Tibial nerve (tissue), 4 donors: Measurements from ENCODE around the gene GABPB2. TPM values are rescaled to one million over a fixed set of nuclear protein-coding genes. Genes with fewer than 3 reads are reported as not detected.

Experiments used
- DNase-seq, 2 donors: peaks; one replicate each; pipeline ENCODE4 v3.0.0-alpha.2; 2019; ENCODE audit warnings: low spot score in 2 of 2
- H3K27ac ChIP-seq, 4 donors: fragments of 200-600 bp; sonication (generic) in 3 of 4; one replicate each; pipeline ENCODE4 v1.5.1; 2017 to 2019; ENCODE audit warnings: mild to moderate bottlenecking in 1 of 4
- H3K27me3 ChIP-seq, 2 donors: fragments of 200-600 bp; sonication (generic) in 1 of 2; one replicate each; pipeline versions ENCODE4 v1.5.1 to v1.6.0; 2017 to 2019
- H3K36me3 ChIP-seq, 3 donors: fragments of 200-600 bp; sonication (generic); one replicate each; pipeline ENCODE4 v1.5.1; 2018 to 2019
- H3K4me1 ChIP-seq, 4 donors: fragments of 200-600 bp; sonication (generic) in 3 of 4; one replicate each; pipeline ENCODE4 v1.5.1; 2017 to 2019
- H3K4me3 ChIP-seq, 4 donors: fragments of 200-600 bp; sonication (generic) in 3 of 4; one replicate each; pipeline ENCODE4 v1.5.1; 2017 to 2019; ENCODE audit warnings: mild to moderate bottlenecking in 1 of 4, moderate library complexity in 1 of 4
- H3K9me3 ChIP-seq, 4 donors: fragments of 200-600 bp; sonication (generic) in 3 of 4; one replicate each; pipeline ENCODE4 v1.5.1; 2017 to 2019
- EP300 ChIP-seq, 2 donors: sonication (generic); formaldehyde crosslinking; IDR thresholded peaks; one replicate each; pipeline ENCODE4 v1.6.1; 2017; ENCODE audit warnings: antibody characterized with exemption in 2 of 2, mild to moderate bottlenecking in 1 of 2
- POLR2A ChIP-seq, 2 donors: fragments of 450-650 bp; IDR thresholded peaks; one replicate each; pipeline ENCODE4 v1.6.1; 2017; ENCODE audit warnings: antibody characterized with exemption in 2 of 2, mild to moderate bottlenecking in 2 of 2, moderate library complexity in 2 of 2
- WGBS, 2 donors: methylation state at CpG; one replicate each; pipeline ENCODE4 v1.1.5; 2018; 5-methylcytosine and 5-hydroxymethylcytosine counted together
- total RNA-seq, 4 donors: library from RNA; depleted of rRNA; stranded (reverse); fragments of >200 nt; gene quantifications; one replicate each; pipeline ENCODE4 v1.1.0, GENCODE V29; 2016
- TF ChIP-seq, protein P1 (sequence below), 5 experiments: fragments of 200-600 bp in 3 of 5; fragments of 450-650 bp in 2 of 5; sonication (generic) in 3 of 5; IDR thresholded peaks; one replicate each; pipeline ENCODE4 v1.5.1; 2016 to 2019; ENCODE audit warnings: antibody characterized with exemption in 5 of 5, mild to moderate bottlenecking in 3 of 5, moderate library complexity in 2 of 5

Gene GABPB2
- 10 to 100 TPM; 17.4 to 43.1 (median 22.3) TPM for total RNA-seq

DNA sequence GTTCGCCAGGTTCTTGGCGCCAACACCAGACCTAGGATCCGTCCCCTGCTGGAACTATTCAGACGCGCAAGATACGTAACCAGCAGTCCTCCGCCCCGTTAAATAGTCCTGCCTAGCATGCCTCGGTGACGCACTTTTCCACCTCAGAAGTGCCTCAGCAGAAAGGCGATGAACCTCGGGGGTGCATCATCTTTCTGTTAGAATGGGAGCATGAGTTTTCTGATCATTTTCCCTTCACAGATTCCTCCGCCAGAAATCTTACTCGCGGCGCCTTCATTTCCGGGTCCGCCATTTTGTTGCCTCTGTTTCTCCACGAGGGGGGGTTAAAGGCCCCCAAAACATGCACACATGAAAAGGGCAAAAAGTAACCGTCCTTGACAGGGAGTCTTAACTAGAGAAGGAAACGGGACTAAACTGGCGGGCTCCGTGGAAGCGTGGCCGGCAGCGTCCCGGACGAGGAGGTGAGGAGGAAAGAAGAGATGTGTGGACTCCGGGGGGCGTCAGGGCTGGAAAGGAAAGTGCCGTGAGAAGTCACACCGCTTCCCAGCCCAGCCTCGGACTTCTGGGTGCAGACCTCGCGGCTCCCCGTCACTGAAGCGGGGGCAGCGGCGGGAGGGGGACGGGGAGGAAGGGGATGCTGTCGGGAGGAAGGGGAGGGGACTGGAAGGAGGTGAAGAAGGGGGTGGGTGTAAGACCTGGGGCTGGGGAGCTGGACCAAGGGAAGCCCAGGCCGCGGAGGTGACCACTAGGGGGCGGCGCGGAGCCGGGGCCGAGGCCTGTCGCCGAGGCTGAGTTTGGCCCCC, at the start of gene GABPB2:
TSS of gene GABPB2 (plus strand) at position 288 of the 803 bp plus-strand sequence. CDS start 17,429 bp downstream, outside the sequence.
- Histone ChIP-seq H3K27me3 (no peaks in the 10 kb centered on the region), H3K4me3 (peak within 1 kb of the TSS; percentile 63 to 99 (median 79)), H3K36me3 (peaks cover 0 to 19% (median 0%) of the 10 kb centered on the region in 3 donors), H3K27ac (peak within 1 kb of the TSS; percentile 99), H3K4me1 (peaks cover 0 to 17% (median 7%) of the 10 kb centered on the region in 4 donors), H3K9me3 (no peaks in the 10 kb centered on the region)
- 0 to 1% methylated on average over 50 of the region's 50 CpGs for WGBS, 2 donors
- TF ChIP-seq, protein P1, sequence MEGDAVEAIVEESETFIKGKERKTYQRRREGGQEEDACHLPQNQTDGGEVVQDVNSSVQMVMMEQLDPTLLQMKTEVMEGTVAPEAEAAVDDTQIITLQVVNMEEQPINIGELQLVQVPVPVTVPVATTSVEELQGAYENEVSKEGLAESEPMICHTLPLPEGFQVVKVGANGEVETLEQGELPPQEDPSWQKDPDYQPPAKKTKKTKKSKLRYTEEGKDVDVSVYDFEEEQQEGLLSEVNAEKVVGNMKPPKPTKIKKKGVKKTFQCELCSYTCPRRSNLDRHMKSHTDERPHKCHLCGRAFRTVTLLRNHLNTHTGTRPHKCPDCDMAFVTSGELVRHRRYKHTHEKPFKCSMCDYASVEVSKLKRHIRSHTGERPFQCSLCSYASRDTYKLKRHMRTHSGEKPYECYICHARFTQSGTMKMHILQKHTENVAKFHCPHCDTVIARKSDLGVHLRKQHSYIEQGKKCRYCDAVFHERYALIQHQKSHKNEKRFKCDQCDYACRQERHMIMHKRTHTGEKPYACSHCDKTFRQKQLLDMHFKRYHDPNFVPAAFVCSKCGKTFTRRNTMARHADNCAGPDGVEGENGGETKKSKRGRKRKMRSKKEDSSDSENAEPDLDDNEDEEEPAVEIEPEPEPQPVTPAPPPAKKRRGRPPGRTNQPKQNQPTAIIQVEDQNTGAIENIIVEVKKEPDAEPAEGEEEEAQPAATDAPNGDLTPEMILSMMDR (IDR thresholded peaks at IDR 0.05), result peak; percentile 83 to 95 (median 87)
- peak; percentile 13 to 66 for TF ChIP-seq POLR2A (IDR thresholded peaks at IDR 0.05)
- peak; percentile 80 to 97 for TF ChIP-seq EP300 (IDR thresholded peaks at IDR 0.05)
- peak; percentile 85 to 92 for DNase-seq

DNA sequence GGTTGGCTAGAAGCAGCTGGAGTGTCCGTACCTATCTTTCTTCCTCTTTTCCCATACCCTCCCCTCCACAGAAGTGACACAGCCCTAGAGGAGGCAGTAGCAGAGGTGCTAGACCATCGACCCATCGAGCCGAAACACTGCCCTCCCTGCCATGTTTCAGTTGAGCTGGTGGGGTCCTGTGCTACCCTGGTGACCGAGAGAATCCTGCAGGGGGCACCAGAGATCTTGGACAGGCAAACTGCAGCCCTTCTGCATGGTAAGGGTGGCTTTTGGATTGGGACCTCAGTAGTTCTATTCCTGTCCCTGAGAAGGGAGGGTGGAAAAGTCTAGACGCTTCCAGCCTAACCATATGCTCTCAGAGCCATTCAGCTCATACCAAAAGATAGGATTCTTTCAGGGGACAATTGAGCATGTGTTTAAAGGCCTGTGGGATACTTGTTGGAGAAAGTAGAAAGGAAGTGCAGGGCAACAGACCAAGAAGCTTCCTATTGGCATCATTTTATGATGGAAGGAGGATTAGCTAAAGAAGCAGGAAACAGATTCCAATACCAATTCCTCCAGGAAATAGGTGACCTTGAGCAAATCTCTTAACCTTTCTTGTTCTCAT, 45.9 kb upstream of the GABPB2 start:
- H3K36me3 ChIP-seq, result peaks cover 0 to 59% (median 16%) of the 10 kb centered on the region in 3 donors
- no peak overlapping the region for H3K4me3 ChIP-seq
- peak; percentile 78 to 92 for DNase-seq
- WGBS, 2 donors, result 12 to 15% methylated on average over 6 of the region's 6 CpGs
- peak overlapping the region in 2 of 4 donors; percentile 1 to 72 for H3K27ac ChIP-seq
- no peak for TF ChIP-seq POLR2A (IDR thresholded peaks at IDR 0.05)
- peak in 1 of 2 donors; percentile 38 for TF ChIP-seq EP300 (IDR thresholded peaks at IDR 0.05)
- TF ChIP-seq, protein P1 (IDR thresholded peaks at IDR 0.05), result peak; percentile 55 to 84 (median 73)
- no peaks in the 10 kb centered on the region for H3K27me3 ChIP-seq
- no peaks in the 10 kb centered on the region for H3K9me3 ChIP-seq
- peaks cover 0 to 10% (median 0%) of the 10 kb centered on the region in 4 donors for H3K4me1 ChIP-seq

DNA sequence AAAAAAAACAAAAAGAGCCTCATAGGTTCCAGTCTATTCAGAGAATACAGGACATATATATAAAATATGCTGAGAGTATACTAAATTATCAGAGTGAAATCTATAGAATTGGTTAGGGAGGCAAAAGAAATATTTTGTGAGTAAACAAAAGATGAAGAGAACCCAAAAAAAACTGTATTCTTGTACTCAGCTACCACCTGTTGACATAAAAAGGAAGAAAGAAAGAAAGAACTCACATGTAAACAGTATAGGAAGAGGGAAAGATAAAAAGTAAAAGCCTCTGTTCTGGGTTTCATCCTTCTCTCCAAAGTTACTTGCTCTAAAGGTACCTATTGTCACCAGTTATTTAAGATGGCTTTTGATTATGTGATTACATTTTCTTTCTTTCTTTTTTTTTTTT, 44.1 kb upstream of the GABPB2 start:
- Histone ChIP-seq H3K36me3 (peaks cover 0 to 64% (median 17%) of the 10 kb centered on the region in 3 donors), H3K4me1 (peaks cover 0 to 10% (median 0%) of the 10 kb centered on the region in 4 donors), H3K27ac (no peak overlapping the region), H3K27me3 (no peaks in the 10 kb centered on the region), H3K9me3 (no peaks in the 10 kb centered on the region), H3K4me3 (no peak overlapping the region)
- no peak for DNase-seq
- TF ChIP-seq POLR2A (IDR thresholded peaks at IDR 0.05) (no peak), EP300 (IDR thresholded peaks at IDR 0.05) (no peak)
- TF ChIP-seq, protein P1 (IDR thresholded peaks at IDR 0.05), result no peak

DNA sequence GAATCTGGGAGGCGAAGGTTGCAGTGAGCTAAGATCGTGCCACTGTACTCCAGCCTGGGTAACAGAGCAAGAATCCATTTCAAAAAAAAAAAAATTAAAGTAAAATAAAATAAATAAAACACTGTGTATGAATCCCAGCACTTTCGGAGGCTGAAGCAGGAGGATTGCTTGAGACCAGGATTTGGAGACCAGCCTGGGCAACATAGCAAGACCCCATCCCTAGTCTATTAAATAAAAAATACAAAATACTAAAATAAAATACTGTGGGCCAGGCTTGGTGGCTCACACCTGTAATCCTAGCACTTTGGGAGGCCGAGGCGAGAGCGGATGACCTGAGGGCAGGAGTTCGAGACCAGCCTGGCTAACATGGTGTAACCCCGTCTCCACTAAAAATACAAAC, 38.4 kb upstream of the GABPB2 start:
- Histone ChIP-seq H3K4me3 (no peak overlapping the region), H3K4me1 (no peaks in the 10 kb centered on the region), H3K27me3 (no peaks in the 10 kb centered on the region), H3K36me3 (peaks cover 0 to 82% (median 20%) of the 10 kb centered on the region in 3 donors), H3K27ac (no peak overlapping the region), H3K9me3 (no peaks in the 10 kb centered on the region)
- TF ChIP-seq POLR2A (IDR thresholded peaks at IDR 0.05) (no peak), EP300 (IDR thresholded peaks at IDR 0.05) (no peak)
- TF ChIP-seq, protein P1 (IDR thresholded peaks at IDR 0.05), result no peak
- 95% methylated on average over 8 of the region's 8 CpGs for WGBS, 2 donors
- DNase-seq, result no peak

DNA sequence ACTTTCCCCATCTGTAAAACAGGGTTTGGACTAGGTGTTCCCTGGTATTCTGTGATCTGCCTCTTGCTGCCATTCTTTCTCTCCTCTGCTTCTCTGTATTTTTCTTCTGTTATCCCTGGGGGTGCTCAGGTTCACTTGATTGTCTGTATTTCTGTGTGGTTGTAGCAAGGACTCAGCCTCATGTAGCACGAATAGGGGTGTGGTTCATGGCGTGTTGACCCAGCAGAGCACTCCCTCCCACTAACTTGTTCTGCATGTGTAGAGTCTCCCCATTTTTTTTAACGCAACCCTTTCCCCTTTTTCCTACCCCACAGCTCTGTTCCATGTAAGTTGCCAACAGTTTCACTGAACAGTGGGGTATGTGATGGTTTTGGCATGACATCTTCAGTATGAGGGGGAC, 35.4 kb upstream of the GABPB2 start:
- TF ChIP-seq, protein P1 (IDR thresholded peaks at IDR 0.05), result no peak
- no peak for TF ChIP-seq POLR2A (IDR thresholded peaks at IDR 0.05)
- TF ChIP-seq EP300 (IDR thresholded peaks at IDR 0.05), result no peak
- no peak for DNase-seq
- WGBS, 2 donors, result 84 to 87% methylated on average over 3 of the region's 3 CpGs
- no peaks in the 10 kb centered on the region for H3K4me1 ChIP-seq
- H3K36me3 ChIP-seq, result peaks cover 0 to 54% (median 10%) of the 10 kb centered on the region in 3 donors
- no peak overlapping the region for H3K27ac ChIP-seq
- H3K27me3 ChIP-seq, result no peaks in the 10 kb centered on the region
- no peak overlapping the region for H3K4me3 ChIP-seq
- H3K9me3 ChIP-seq, result no peaks in the 10 kb centered on the region
